Stimulated activated CD4-positive, alpha-beta T cell treated with anti-CD3 and anti-CD28 coated beads, Interleukin-2, amount 100 ng/mL, for 48 hours (primary cell): ENCODE data around the gene DUSP3.

Source experiments
- DNase-seq, 2 donors: peaks; one replicate each; pipeline ENCODE4 v3.0.0-alpha.2; 2020

DUSP3 gene

GRCh38 chr17:43768382-43768781 lies 10.4 kb downstream of the DUSP3 start:
- DNase-seq, result no peak

GRCh38 chr17:43767713-43768059 lies 11.1 kb downstream of the DUSP3 start:
- no peak for DNase-seq

GRCh38 chr17:43767053-43767712 lies 11.6 kb downstream of the DUSP3 start:
- DNase-seq, result no peak

- peak; percentile 58 to 60 for DNase-seq
Measured at GRCh38 chr17:43766413-43767052, 12.2 kb downstream of the DUSP3 start.

- peak; percentile 92 to 97 for DNase-seq
Measured at GRCh38 chr17:43760254-43760852, 18.4 kb downstream of the DUSP3 start.

- DNase-seq, result no peak
Measured at GRCh38 chr17:43759836-43760235, 18.9 kb downstream of the DUSP3 start.

GRCh38 chr17:43758497-43759174 lies 20.1 kb downstream of the DUSP3 start, which contains the start of gene SOST:
Gene SOST, minus strand, starts transcription at chr17:43758791. Its CDS starts 50 bp downstream, at chr17:43758741.
- no peak for DNase-seq

GRCh38 chr17:43758086-43758485 lies 20.7 kb downstream of the DUSP3 start:
- DNase-seq, result no peak

- no peak for DNase-seq
Measured at GRCh38 chr17:43757171-43757660, 21.6 kb downstream of the DUSP3 start.

GRCh38 chr17:43756201-43756600 lies 22.6 kb downstream of the DUSP3 start:
- no peak for DNase-seq

GRCh38 chr17:43755389-43755875 lies 23.3 kb downstream of the DUSP3 start:
- DNase-seq, result peak in 1 of 2 donors; percentile 15

- no peak for DNase-seq
Measured at GRCh38 chr17:43754947-43755346, 23.8 kb downstream of the DUSP3 start.

GRCh38 chr17:43753493-43754129 lies 25.2 kb downstream of the DUSP3 start:
- no peak for DNase-seq

GRCh38 chr17:43750153-43750552 lies 28.6 kb downstream of the DUSP3 start:
- no peak for DNase-seq

- DNase-seq, result no peak
Measured at GRCh38 chr17:43745541-43745940, 33.2 kb downstream of the DUSP3 start.

GRCh38 chr17:43741636-43742035 lies 37.1 kb downstream of the DUSP3 start:
- DNase-seq, result no peak

GRCh38 chr17:43740541-43740940 lies 38.2 kb downstream of the DUSP3 start:
- no peak for DNase-seq

GRCh38 chr17:43737722-43738121 lies 41.1 kb downstream of the DUSP3 start:
- DNase-seq, result no peak

GRCh38 chr17:43736389-43736788 lies 42.4 kb downstream of the DUSP3 start:
- DNase-seq, result no peak

GRCh38 chr17:43734376-43734775 lies 44.4 kb downstream of the DUSP3 start:
- DNase-seq, result no peak

- no peak for DNase-seq
Measured at GRCh38 chr17:43733956-43734355, 44.8 kb downstream of the DUSP3 start.

- DNase-seq, result no peak
Measured at GRCh38 chr17:43732958-43733357, 45.8 kb downstream of the DUSP3 start.

GRCh38 chr17:43728081-43728480 lies 50.7 kb downstream of the DUSP3 start:
- no peak for DNase-seq
